Large intestine (tissue), 3 donors: ENCODE data around the gene PSG3. TPM values are rescaled to one million over a fixed set of nuclear protein-coding genes. Genes with fewer than 3 reads are reported as not detected.
"Not testable (repeated sequence)": the region's sequence is repeated elsewhere in the genome, so short reads cannot be mapped to it uniquely, and the experiment has no call there.

ENCODE experiments used
- DNase-seq, 2 donors: peaks; one replicate each; pipeline versions ENCODE4 v3.0.0 to v3.0.0-alpha.2; 2013
- H3K27ac ChIP-seq: one replicate; pipeline ENCODE4 v1.5.1; 2013; ENCODE audit warnings: low read length
- H3K27me3 ChIP-seq: 2 replicates; pipeline ENCODE4 v1.6.1; 2013; ENCODE audit warnings: low read length; ENCODE audit not compliant: control insufficient read depth, insufficient read depth
- H3K36me3 ChIP-seq: 2 replicates; pipeline ENCODE4 v1.6.1; 2013; ENCODE audit warnings: low read length; ENCODE audit not compliant: control insufficient read depth, insufficient read depth
- H3K4me1 ChIP-seq: one replicate; pipeline ENCODE4 v1.6.1; 2013; ENCODE audit warnings: low read length; ENCODE audit not compliant: control insufficient read depth, insufficient read depth
- H3K4me3 ChIP-seq: one replicate; pipeline ENCODE4 v1.5.1; 2013; ENCODE audit warnings: low read length
- H3K9me3 ChIP-seq: one replicate; pipeline ENCODE4 v1.6.1; 2013; ENCODE audit warnings: mild to moderate bottlenecking, low read depth, low read length, moderate library complexity; ENCODE audit not compliant: control insufficient read depth
- WGBS: methylation state at CpG from one replicate; pipeline ENCODE4 v1.1.5; 2013; ENCODE audit warnings: low lambda C conversion rate; ENCODE audit not compliant: insufficient coverage; 5-methylcytosine and 5-hydroxymethylcytosine counted together
- polyA plus RNA-seq: library from polyadenylated mRNA; unstranded; fragments of 120-200 nt; gene quantifications from one replicate; pipeline ENCODE4 v1.2.1, GENCODE V29; 2013

PSG3 gene
- polyA plus RNA-seq, 1 donor: not detected

- 65% methylated on average over 2 of the region's 12 CpGs for WGBS
These were observed 44.3 kb downstream of the PSG3 start for GRCh38 chr19:42695811-42696503.

GRCh38 chr19:42693760-42694350 is 46.4 kb downstream of the PSG3 start:
- Histone ChIP-seq H3K27me3 (peaks cover 4% of the 10 kb centered on the region), H3K4me1 (no peaks in the 10 kb centered on the region), H3K9me3 (peaks cover 4% of the 10 kb centered on the region), H3K4me3 (no peak overlapping the region), H3K36me3 (no peaks in the 10 kb centered on the region), H3K27ac (no peak overlapping the region)
- WGBS: 83% methylated on average over 1 of the region's 5 CpGs
- no peak for DNase-seq

More at GRCh38 chr19:42695811-42696503, 44.3 kb downstream of the PSG3 start:
- Histone ChIP-seq H3K4me1 (no peaks in the 10 kb centered on the region), H3K27me3 (peaks cover 4% of the 10 kb centered on the region), H3K9me3 (peaks cover 4% of the 10 kb centered on the region), H3K4me3 (no peak overlapping the region), H3K27ac (no peak overlapping the region), H3K36me3 (no peaks in the 10 kb centered on the region)
- DNase-seq: no peak

GRCh38 chr19:42683917-42684513 is 56.3 kb downstream of the PSG3 start:
- Histone ChIP-seq H3K27me3 (no peaks in the 10 kb centered on the region), H3K27ac (no peak overlapping the region), H3K9me3 (no peaks in the 10 kb centered on the region), H3K4me3 (no peak overlapping the region), H3K4me1 (no peaks in the 10 kb centered on the region), H3K36me3 (no peaks in the 10 kb centered on the region)
- DNase-seq: no peak
- no CpG with 5 or more reads among the region's 2 CpGs for WGBS

- not testable (repeated sequence) for DNase-seq, H3K36me3 ChIP-seq, H3K27ac ChIP-seq, H3K9me3 ChIP-seq, H3K4me1 ChIP-seq, H3K27me3 ChIP-seq, H3K4me3 ChIP-seq
- no CpG with 5 or more reads among the region's 27 CpGs for WGBS
These were observed 64.0 kb downstream of the PSG3 start for GRCh38 chr19:42676326-42676725.

GRCh38 chr19:42674549-42674948 is 65.7 kb downstream of the PSG3 start:
- not testable (repeated sequence) for H3K4me1 ChIP-seq, H3K9me3 ChIP-seq, DNase-seq, H3K27ac ChIP-seq, H3K4me3 ChIP-seq, H3K36me3 ChIP-seq, H3K27me3 ChIP-seq
- 50% methylated on average over 1 of the region's 1 CpG for WGBS

Other genes with a start within 250 kb of the PSG3 start
- 82.0 TPM for gene CEACAM1, start 212.0 kb downstream of the PSG3 start, polyA plus RNA-seq
- 0.03 TPM for gene CEACAM8, start 145.6 kb downstream of the PSG3 start, polyA plus RNA-seq
- gene PSG8, start 25.2 kb upstream of the PSG3 start, polyA plus RNA-seq: not detected
- 0.06 TPM for gene PSG1, start 139.2 kb upstream of the PSG3 start, polyA plus RNA-seq
- not detected for gene PSG6, start 177.4 kb upstream of the PSG3 start, polyA plus RNA-seq
- not detected for gene PSG7, start 196.7 kb upstream of the PSG3 start, polyA plus RNA-seq